Hematopoietic multipotent progenitor cell treated with erythropoietin and hydrocortisone succinate and interleukin-3 and kit ligand, for 17 days (in vitro differentiated cells): ENCODE data around the gene CEP85L.

Experiments
- DNase-seq: peaks from one replicate; pipeline ENCODE4 v3.0.0-alpha.2; 2015; ENCODE audit warnings: low spot score

Gene CEP85L

GRCh38 chr6:118579786-118580185, 71.6 kb downstream of the CEP85L start:
- no peak for DNase-seq

DNA sequence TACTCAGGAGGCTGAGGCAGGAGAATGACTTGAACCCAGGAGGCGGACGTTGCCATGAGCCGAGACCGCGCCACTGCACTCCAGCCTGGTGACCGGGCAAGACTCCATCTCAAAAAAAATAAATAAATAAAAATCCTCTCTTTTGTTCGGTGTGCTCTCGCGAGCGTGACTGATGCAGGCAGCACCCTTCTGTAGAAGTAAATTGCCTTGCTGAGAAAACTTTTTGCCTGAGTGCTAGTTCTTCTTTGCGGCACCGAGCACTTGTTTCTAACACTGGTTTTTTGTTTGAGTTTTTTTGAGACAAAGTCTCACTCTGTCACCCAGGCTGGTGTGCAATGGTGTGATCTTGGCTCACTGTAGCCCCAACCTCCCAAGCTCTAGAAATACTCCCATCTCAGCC, 72.8 kb downstream of the CEP85L start:
- DNase-seq, result no peak

GRCh38 chr6:118577972-118578371, 73.4 kb downstream of the CEP85L start:
- no peak for DNase-seq

DNA sequence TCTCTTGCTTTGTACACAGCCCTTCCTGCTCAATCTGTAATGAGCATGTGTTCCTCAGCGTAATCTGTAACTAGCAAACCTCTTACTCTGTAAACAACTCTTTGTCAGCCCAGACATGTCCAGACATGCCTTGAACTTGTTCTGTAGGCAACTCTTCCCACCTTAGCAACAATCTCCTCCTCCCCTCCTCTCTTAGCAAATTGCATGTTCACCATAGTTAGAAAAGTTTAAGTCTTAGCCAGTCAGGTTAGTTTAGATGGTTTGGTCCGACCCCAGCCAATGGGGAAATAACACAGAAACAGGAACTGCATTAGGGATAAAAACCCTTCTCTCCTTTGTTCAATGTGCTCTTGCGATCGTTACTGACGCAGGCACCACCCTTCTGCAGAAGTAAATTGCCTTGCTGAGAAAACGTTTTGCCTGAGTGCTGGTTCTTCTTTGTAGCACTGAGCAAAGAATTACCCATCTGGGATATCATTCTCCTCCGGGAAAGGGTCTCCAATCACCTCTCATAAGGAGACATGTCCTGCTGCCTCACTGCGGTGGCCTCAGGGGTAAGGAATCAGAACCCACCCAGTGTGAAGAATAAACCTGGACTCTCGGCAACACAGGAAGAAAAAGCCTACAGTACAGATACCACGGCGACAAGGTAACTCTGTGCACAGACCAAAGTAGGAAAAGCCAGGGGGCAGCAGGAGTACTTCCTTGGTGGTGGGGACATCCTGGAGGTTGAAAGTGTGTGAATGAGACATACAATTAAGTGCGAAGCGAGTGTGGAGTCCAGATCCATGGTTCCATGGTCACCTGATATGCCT, 77.1 kb downstream of the CEP85L start:
- DNase-seq, result no peak

- DNase-seq, result no peak
Observed at GRCh38 chr6:118571121-118571520, 80.3 kb downstream of the CEP85L start.

DNA sequence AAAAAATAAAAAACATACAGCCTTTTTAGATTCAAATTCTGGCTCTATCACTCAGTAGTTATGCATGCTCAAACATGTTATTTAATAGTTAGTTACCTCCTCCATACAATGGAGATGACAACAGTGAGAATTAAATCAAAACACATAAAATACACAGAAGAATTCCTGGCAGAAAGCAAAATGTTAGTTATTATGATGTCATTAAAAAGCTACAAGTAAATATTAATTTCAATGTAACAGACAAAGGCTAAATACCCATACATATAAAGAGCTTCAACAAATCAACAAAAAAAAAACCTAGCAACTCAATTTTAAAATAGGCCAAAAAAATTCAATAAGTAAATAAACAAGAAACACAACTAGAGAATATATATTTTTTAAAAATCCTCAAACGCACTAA, 81.9 kb downstream of the CEP85L start:
- DNase-seq, result no peak

GRCh38 chr6:118567974-118568373, 83.4 kb downstream of the CEP85L start:
- DNase-seq, result no peak

DNA sequence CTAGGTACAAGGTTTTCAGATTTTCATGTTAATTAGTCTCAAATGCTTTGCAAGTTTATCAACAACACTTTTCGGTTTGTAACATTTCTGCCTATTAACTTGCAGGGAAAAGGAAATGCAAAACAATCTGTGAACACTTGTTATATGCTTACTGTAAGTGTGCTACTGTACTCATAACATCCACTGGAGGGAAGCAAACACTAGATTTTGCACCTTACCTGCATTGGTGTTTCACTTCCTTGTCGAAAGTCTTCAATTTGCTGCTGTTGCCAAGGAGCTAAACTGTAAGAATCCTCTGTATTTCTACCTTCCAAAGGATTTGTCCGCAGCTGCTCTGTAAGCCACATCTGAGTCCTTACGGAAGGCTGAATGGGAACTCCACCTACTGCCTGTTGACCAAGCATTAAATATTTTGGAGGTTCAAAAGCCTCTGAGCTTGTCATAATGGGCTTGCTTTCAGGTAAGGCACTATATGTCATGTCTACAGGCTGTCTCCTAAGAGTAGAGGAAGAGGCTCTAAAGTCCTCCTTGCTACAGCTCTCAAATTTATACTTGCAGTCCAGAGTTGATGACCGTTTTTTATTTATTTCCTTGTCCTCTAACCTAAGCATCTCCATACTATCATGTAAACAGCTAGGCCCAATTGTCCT, 86.0 kb downstream of the CEP85L start:
- no peak for DNase-seq

DNA sequence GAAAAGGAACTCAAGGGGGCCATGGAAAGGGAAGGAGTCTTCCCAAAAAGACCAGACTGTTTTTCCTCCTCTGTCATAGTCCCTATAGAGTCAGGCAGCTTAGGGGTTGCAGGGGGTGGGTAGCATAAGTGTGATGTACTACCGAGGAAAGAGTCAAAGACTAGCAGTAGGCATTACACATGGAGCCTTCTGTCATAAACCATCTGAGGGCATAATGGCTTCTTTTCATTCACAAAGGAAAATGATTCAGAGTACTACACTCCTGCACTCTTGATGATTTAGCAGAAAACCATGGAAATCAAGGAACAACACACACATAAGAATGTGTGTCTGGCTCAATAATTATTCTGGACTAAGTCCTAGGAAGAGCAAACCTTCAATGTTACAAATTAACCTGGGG, 88.4 kb downstream of the CEP85L start:
- DNase-seq, result no peak

DNA sequence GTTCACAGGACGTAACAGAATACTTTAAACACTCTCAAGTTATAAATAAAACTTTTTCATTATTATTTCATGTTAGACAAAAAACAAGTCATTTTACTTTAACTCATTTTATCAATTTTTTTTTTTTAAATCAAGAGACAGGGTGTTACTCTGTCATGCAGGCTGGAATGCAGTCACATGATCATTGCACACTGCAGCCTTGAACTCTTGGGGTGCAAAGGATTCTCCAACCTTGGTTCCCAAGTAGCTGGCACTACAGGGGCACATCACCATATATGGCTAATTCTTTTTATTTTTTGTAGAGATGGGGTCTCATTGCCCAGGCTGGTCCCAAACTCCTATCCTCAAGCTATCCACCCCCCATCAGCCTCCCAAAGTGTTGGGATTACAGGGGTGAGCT, 89.1 kb downstream of the CEP85L start:
- no peak for DNase-seq

- DNase-seq, result no peak
Observed at GRCh38 chr6:118559659-118560058, 91.7 kb downstream of the CEP85L start.

DNA sequence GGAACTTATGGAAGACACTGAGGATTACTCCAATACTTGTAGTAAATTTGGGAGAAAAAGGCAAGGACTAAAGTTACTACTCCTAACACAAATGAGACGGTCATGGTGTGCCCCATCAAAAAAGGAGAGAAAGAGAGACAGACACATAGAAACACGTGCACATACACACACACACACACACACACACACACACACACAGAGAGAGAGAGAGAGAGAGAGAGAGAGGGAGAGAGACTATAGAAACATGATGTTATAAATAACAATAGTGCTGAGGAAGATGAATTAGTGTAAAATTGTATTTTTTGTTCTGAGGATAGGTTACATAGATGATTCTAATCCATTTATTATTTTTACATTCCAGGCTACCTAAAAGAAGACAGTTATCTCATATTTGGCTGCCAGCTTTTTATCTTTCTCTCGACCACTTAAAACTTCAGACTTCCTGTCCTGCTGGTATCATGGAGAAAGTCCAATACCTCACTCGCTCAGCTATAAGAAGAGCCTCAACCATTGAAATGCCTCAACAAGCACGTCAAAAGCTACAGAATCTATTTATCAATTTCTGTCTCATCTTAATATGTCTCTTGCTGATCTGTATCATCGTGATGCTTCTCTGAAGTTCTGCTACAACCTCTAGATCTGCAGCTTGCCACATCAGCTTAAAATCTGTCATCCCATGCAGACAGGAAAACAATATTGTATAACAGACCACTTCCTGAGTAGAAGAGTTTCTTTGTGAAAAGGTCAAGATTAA, 92.8 kb downstream of the CEP85L start:
- DNase-seq, result no peak

DNA sequence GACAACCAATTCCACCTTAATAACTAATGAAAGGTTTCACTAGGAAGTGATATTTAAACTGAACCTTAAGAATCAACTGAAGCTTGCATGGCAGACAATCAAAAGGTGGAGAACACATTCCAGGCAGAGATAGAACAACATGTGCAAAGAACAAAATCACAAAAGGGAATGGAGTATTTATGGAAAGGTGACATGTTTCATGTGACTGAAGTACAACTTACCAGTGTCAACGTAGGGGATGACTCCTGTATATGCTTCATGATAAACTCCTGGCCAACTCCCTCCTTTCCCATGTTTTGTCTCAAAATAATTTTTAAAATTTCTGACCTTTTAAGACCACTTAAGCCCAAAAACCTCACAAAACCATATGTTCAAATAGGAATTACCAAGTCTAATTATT, 96.7 kb downstream of the CEP85L start:
- no peak for DNase-seq

GRCh38 chr6:118553132-118553531, 98.3 kb downstream of the CEP85L start:
- no peak for DNase-seq

- DNase-seq, result no peak
Observed at GRCh38 chr6:118551063-118552053, 100.0 kb downstream of the CEP85L start.

DNA sequence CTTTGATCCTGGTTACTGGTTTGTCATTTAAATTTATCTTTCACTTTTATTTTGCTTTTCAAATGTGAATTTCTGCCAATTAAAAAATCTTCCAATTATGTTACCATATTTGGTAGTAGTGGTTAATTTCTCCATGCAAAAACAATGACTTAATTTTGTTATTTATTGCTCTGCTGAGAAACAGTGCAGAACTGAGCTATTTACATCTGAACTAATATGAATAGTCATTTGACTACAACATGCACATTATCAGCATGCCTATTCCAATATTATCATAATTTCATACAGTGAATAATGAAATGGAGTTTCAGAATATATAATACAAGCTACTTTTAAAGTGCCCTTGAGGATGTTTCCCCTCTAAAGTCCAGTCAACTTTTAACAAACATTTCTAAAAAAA, 102.8 kb downstream of the CEP85L start:
- no peak for DNase-seq

- DNase-seq, result no peak
Observed at GRCh38 chr6:118548136-118548535, 103.3 kb downstream of the CEP85L start, which contains the start of gene PLN. PLN (plus strand) TSS chr6:118548296; CDS start chr6:118558922, 10,626 bp downstream.

DNA sequence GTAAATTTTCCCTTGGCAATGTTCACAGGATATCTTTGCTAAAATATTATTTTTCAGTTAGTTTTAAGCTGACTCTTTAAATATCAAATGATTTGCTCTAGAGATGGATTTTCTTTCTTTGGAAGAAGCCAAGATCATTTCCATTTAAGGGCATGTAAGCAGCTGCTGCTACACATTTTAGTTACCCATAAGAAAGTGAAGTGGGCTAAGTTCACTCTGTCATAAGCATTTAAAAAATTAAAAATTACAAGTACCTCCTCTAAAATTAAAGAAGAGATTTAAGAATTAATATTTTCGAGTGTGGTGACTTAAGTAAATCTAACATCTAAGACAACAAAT, 104.5 kb downstream of the CEP85L start:
- no peak for DNase-seq

DNA sequence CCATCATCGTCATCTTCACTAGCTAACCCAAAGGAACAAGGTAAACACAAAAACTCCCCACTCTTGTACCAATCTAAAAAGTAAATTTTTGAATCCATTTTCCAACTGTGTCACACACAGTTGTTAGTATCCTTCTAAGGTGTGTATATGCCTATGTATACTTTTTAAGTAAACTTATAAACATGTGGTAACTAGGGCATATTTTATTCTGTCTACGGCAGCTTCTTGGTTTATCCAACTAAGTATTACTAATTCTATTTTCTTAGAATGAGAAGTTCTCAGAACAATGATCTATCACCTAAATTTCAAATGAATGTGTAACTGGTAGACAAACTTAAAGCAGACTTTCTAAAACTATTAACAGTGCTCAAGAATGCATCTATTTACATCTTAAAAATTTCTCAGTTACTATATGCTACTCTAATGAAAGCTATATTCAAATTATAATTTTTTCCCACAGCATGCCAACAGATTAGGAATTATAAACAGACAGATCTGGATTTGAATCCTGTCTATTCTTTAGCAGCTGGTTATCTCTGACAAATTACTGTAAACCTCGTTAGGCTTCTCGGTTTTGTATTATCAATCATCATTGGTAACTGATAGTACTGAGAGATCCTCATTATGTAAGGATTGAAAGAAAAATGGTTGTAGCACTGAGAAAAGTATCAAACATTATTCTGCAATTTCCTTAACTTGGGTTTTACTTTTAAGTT, 105.1 kb downstream of the CEP85L start:
- no peak for DNase-seq

- DNase-seq, result no peak
Observed at GRCh38 chr6:118544105-118544504, 107.3 kb downstream of the CEP85L start.
